Suprapubic skin (tissue), 4 donors: ENCODE data around the gene TENT4A. TPM values are rescaled to one million over a fixed set of nuclear protein-coding genes. Genes with fewer than 3 reads are reported as not detected.
"Not testable (repeated sequence)": the region's sequence is repeated elsewhere in the genome, so short reads cannot be mapped to it uniquely, and the experiment has no call there.

Source experiments
- DNase-seq, 2 donors: peaks; one replicate each; pipeline ENCODE4 v3.0.0-alpha.2; 2019; ENCODE audit warnings: low spot score in 2 of 2
- H3K27ac ChIP-seq: fragments of 200-600 bp; sonication (generic); one replicate; pipeline ENCODE4 v1.5.1; 2019
- H3K27me3 ChIP-seq: fragments of 200-600 bp; sonication (generic); one replicate; pipeline ENCODE4 v1.5.1; 2019
- H3K36me3 ChIP-seq: fragments of 200-600 bp; sonication (generic); one replicate; pipeline ENCODE4 v1.5.1; 2019
- H3K4me1 ChIP-seq: fragments of 200-600 bp; sonication (generic); one replicate; pipeline ENCODE4 v1.5.1; 2019
- H3K4me3 ChIP-seq: fragments of 200-600 bp; sonication (generic); one replicate; pipeline ENCODE4 v1.5.1; 2019; ENCODE audit warnings: mild to moderate bottlenecking
- H3K9me3 ChIP-seq: fragments of 200-600 bp; sonication (generic); one replicate; pipeline ENCODE4 v1.5.1; 2019
- EP300 ChIP-seq: sonication (generic); formaldehyde crosslinking; IDR thresholded peaks from one replicate; pipeline ENCODE4 v1.6.1; 2017; ENCODE audit warnings: antibody characterized with exemption
- POLR2A ChIP-seq, 2 donors: fragments of 450-650 bp; IDR thresholded peaks; one replicate each; pipeline ENCODE4 v1.6.1; 2017; ENCODE audit warnings: antibody characterized with exemption in 2 of 2, mild to moderate bottlenecking in 2 of 2, moderate library complexity in 2 of 2
- POLR2AphosphoS5 ChIP-seq, 3 donors: sonication (generic); formaldehyde crosslinking; IDR thresholded peaks; one replicate each; pipeline ENCODE4 v1.6.1; 2017; ENCODE audit warnings: antibody characterized with exemption in 3 of 3
- WGBS: methylation state at CpG from one replicate; pipeline ENCODE4 v1.1.5; 2018; 5-methylcytosine and 5-hydroxymethylcytosine counted together
- total RNA-seq, 4 donors: library from RNA; depleted of rRNA; stranded (reverse); fragments of >200 nt; gene quantifications; one replicate each; pipeline ENCODE4 v1.1.0, GENCODE V29; 2016
- TF ChIP-seq, protein P1 (sequence below), 2 donors: fragments of 200-600 bp in 1 of 2; fragments of 450-650 bp in 1 of 2; sonication (generic) in 1 of 2; IDR thresholded peaks; one replicate each; pipeline ENCODE4 v1.5.1; 2016 to 2019; ENCODE audit warnings: antibody characterized with exemption in 2 of 2, mild to moderate bottlenecking in 1 of 2, moderate library complexity in 1 of 2

The TENT4A gene
- total RNA-seq, 4 donors from 2014 or later: 36.4 to 67.3 (median 42.4) TPM

DNA sequence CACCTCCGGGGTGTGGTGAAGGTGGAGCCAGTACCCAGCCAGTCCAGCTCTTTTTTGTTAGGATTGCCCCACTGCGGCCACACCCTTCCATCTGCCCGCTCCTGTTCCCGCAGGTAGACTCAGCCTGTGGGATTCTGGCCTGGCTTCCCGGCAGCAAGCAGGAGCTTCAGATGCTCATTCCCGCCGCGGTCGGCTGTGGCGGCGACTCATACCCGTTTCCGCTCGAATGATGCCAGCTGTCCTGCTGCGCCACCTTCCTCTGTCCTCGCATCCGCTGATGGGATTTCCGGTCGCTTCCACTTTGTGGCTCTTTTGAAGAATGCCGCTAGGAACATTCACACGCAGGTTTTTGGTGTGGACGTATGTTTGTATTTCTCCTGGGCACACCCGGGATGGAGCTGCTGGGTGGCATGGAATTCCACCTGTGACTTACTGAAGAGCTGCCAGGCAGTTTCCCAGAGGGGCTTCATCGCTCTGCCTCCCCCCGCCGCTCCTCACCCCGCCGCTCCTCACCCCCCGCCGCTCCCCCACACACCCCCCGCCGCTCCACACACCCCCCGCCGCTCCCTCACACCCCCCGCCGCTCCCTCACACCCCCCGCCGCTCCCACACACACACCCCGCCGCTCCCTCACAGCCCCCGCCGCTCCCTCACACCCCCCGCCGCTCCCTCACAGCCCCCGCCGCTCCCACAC, 60.3 kb downstream of the TENT4A start:
- Histone ChIP-seq H3K27ac (no peak overlapping the region), H3K36me3 (no peaks in the 10 kb centered on the region), H3K9me3 (no peaks in the 10 kb centered on the region), H3K27me3 (no peaks in the 10 kb centered on the region), H3K4me1 (no peaks in the 10 kb centered on the region), H3K4me3 (no peak overlapping the region)
- DNase-seq: peak in 1 of 2 donors; percentile 33
- WGBS: 93% methylated on average over 36 of the region's 46 CpGs
- TF ChIP-seq POLR2AphosphoS5 (IDR thresholded peaks at IDR 0.05) (no peak), POLR2A (IDR thresholded peaks at IDR 0.05) (no peak), EP300 (no peak)
- TF ChIP-seq, protein P1, sequence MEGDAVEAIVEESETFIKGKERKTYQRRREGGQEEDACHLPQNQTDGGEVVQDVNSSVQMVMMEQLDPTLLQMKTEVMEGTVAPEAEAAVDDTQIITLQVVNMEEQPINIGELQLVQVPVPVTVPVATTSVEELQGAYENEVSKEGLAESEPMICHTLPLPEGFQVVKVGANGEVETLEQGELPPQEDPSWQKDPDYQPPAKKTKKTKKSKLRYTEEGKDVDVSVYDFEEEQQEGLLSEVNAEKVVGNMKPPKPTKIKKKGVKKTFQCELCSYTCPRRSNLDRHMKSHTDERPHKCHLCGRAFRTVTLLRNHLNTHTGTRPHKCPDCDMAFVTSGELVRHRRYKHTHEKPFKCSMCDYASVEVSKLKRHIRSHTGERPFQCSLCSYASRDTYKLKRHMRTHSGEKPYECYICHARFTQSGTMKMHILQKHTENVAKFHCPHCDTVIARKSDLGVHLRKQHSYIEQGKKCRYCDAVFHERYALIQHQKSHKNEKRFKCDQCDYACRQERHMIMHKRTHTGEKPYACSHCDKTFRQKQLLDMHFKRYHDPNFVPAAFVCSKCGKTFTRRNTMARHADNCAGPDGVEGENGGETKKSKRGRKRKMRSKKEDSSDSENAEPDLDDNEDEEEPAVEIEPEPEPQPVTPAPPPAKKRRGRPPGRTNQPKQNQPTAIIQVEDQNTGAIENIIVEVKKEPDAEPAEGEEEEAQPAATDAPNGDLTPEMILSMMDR (IDR thresholded peaks at IDR 0.05): no peak

DNA sequence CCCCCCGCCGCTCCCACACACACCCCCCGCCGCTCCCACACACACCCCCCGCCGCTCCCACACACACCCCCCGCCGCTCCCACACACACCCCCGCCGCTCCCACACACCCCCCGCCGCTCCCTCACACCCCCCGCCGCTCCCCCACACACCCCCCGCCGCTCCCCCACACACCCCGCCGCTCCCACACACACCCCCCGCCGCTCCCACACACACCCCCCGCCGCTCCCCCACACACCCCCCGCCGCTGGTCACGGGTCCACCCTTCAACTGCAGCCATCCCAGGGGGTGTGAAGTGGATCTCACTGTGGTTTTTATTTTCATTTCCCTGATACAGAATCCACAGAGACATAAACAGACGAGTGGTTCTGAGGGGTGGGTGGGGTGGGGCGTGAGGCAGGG, 61.0 kb downstream of the TENT4A start:
- H3K27me3 ChIP-seq, H3K9me3 ChIP-seq, H3K36me3 ChIP-seq, H3K27ac ChIP-seq, H3K4me3 ChIP-seq, H3K4me1 ChIP-seq: not testable (repeated sequence)
- 70% methylated on average over 3 of the region's 27 CpGs for WGBS
- DNase-seq: peak in 1 of 2 donors; percentile 29

DNA sequence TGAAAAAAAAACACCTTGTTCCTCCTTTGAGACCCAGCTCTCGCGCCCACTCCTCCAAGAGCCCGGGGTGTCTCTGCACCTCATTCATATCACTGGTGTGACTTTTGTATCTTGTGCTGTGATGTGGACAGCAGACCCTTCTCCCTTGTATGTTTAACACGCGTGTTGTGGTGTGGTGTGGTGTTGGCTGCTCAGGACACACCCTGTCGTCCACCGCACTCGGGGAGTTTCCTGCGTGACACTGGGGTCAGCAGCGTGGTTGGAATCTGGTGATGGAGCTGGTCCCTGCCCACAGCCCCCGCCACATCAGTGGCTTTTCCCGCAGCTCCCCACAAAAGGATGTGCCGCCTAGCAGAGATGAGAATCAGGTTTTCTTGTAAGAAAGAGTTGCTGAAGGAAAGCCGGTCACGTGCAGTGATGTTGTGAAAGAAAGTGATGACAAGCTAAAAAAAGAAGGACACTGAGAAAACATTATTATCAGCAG, 61.5 kb downstream of the TENT4A start:
- no peaks in the 10 kb centered on the region for H3K9me3 ChIP-seq
- H3K27me3 ChIP-seq: no peaks in the 10 kb centered on the region
- no peak overlapping the region for H3K4me3 ChIP-seq
- no peaks in the 10 kb centered on the region for H3K36me3 ChIP-seq
- TF ChIP-seq, protein P1 (IDR thresholded peaks at IDR 0.05): no peak
- H3K27ac ChIP-seq: no peak overlapping the region
- no peaks in the 10 kb centered on the region for H3K4me1 ChIP-seq
- WGBS: 71% methylated on average over 15 of the region's 15 CpGs
- peak in 1 of 2 donors; percentile 33 for DNase-seq

DNA sequence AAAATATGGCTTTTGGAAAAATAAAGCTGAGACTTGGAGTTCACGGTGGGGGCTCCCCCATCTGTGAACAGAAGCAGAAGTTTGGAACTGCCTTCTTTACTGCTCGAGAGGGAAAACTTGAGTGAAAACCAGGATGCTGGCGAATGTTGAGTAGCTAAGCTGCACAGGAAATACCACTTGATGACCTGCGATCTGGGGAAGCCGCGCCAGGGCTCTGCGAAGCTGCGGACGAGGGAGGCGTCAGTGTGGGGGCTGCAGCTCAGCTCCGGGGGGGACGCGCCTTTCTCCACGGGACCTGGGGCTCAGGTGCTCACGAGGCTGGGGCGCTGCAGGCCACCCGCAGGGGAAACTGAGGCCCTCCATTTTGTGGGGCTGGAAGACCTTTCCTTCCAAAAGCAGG, 62.3 kb downstream of the TENT4A start:
- peak in 1 of 2 donors; percentile 39 for DNase-seq
- Histone ChIP-seq H3K9me3 (no peaks in the 10 kb centered on the region), H3K27me3 (no peaks in the 10 kb centered on the region), H3K4me3 (no peak overlapping the region), H3K27ac (no peak overlapping the region), H3K36me3 (no peaks in the 10 kb centered on the region), H3K4me1 (no peaks in the 10 kb centered on the region)
- 74% methylated on average over 14 of the region's 17 CpGs for WGBS
- TF ChIP-seq POLR2A (IDR thresholded peaks at IDR 0.05): no peak
- TF ChIP-seq EP300: no peak

DNA sequence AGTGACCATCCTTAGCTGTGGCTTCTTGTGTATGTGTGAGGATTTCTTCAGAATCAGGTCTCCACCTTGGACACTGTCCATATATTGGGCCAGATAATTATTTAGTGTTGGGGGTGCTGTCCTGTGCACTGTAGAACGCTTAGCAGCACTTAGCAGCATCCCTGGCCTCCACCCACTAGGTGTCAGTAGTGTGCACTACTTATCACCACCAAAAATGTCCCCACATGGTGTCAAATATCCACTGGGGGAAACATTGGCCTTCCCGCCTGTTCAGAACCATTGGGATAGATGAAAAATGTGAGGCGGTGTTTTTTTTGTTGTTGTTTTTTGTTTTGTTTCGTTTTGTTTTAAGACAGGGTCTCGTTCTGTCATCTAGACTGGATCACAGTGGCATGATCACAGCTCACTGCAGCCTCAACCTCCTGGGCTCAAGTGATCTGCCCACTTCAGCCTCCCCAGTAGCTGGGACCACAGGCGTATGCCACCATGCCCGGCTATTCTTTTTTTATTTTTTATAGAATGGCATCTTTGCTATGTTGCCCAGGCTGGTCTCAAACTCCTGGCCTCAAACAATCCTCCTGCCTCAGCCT, 67.7 kb downstream of the TENT4A start:
- no peaks in the 10 kb centered on the region for H3K4me1 ChIP-seq
- H3K9me3 ChIP-seq: no peaks in the 10 kb centered on the region
- no peak overlapping the region for H3K27ac ChIP-seq
- 98% methylated on average over 7 of the region's 7 CpGs for WGBS
- H3K27me3 ChIP-seq: no peaks in the 10 kb centered on the region
- H3K36me3 ChIP-seq: no peaks in the 10 kb centered on the region
- no peak overlapping the region for H3K4me3 ChIP-seq
- TF ChIP-seq POLR2AphosphoS5 (IDR thresholded peaks at IDR 0.05): no peak
- DNase-seq: no peak

DNA sequence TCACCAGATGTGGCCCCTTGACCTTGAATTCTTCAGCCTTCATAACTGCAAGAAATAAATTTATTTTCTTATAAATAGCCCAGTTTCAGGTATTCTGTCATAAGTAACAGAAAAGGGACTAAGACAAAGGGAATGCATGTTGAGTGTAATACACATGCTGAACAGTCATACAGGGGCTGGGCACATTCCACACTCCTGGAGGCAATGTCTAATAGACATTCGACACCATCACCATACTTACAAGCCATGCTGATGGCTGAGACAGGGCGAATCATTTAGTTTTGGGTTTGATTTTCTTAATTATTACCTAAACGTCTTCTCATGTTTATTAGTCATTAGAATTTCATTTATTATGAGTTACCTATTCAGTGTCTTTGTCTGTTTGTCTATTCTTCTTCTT, 68.5 kb downstream of the TENT4A start:
- H3K27me3 ChIP-seq: no peaks in the 10 kb centered on the region
- no peak for DNase-seq
- TF ChIP-seq POLR2AphosphoS5 (IDR thresholded peaks at IDR 0.05) (no peak), EP300 (no peak), POLR2A (IDR thresholded peaks at IDR 0.05) (no peak)
- TF ChIP-seq, protein P1 (IDR thresholded peaks at IDR 0.05): no peak
- no peak overlapping the region for H3K27ac ChIP-seq
- 78% methylated on average over 3 of the region's 3 CpGs for WGBS
- no peaks in the 10 kb centered on the region for H3K36me3 ChIP-seq
- no peaks in the 10 kb centered on the region for H3K4me1 ChIP-seq
- no peak overlapping the region for H3K4me3 ChIP-seq
- H3K9me3 ChIP-seq: no peaks in the 10 kb centered on the region
